Panc1 (cell line): ENCODE data around the gene RASSF9.

ENCODE experiments used
- POLR2AphosphoS5 ChIP-seq: IDR thresholded peaks from 2 replicates; pipeline ENCODE4 v1.6.1; 2012; ENCODE audit warnings: mild to moderate bottlenecking, low read depth, low read length, moderate library complexity
- SIN3A ChIP-seq: IDR thresholded peaks from 2 replicates; pipeline ENCODE4 v1.6.1; 2012; ENCODE audit warnings: low read depth, mild to moderate bottlenecking, low read length, moderate library complexity, borderline replicate concordance; ENCODE audit not compliant: insufficient read depth
- TCF7L2 ChIP-seq: IDR thresholded peaks from 2 replicates; pipeline ENCODE4 v1.6.1; 2011; ENCODE audit warnings: mild to moderate bottlenecking, low read depth, low read length, inconsistent platforms
- TF ChIP-seq, protein P1 (sequence below): fragments of 450-650 bp; IDR thresholded peaks from 2 replicates; pipeline ENCODE4 v1.5.1; 2017; ENCODE audit warnings: mild to moderate bottlenecking

GRCh38 chr12:85872497-85873091, 36.4 kb upstream of the RASSF9 start:
- TF ChIP-seq TCF7L2 (no peak), POLR2AphosphoS5 (no peak), SIN3A (no peak)
- TF ChIP-seq, protein P1, sequence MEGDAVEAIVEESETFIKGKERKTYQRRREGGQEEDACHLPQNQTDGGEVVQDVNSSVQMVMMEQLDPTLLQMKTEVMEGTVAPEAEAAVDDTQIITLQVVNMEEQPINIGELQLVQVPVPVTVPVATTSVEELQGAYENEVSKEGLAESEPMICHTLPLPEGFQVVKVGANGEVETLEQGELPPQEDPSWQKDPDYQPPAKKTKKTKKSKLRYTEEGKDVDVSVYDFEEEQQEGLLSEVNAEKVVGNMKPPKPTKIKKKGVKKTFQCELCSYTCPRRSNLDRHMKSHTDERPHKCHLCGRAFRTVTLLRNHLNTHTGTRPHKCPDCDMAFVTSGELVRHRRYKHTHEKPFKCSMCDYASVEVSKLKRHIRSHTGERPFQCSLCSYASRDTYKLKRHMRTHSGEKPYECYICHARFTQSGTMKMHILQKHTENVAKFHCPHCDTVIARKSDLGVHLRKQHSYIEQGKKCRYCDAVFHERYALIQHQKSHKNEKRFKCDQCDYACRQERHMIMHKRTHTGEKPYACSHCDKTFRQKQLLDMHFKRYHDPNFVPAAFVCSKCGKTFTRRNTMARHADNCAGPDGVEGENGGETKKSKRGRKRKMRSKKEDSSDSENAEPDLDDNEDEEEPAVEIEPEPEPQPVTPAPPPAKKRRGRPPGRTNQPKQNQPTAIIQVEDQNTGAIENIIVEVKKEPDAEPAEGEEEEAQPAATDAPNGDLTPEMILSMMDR, result peak; percentile 75; the same call in 1 of the 2 replicates
